ENCODE measurements around the gene PADI3.

DNA sequence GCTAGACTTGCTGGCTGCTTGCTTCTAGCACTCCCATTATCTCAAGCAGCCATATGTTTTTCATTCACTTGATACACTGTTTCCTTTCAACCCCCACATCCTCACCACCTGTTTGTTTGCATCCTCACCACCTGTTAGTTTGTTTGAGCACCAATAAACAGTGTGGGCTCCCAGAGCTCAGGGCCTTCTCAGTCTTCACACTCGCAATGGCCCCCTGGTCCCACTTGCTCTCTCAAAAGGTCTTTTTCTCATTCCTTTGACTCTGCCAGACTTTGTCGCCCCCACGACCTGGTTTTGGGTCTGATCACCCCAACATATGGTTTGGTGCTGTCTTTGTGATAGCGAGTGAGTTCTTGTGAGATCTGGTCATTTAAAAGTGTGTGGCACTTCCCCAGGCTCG, 52.9 kb downstream of the PADI3 start:
- TF ChIP-seq, protein P1, sequence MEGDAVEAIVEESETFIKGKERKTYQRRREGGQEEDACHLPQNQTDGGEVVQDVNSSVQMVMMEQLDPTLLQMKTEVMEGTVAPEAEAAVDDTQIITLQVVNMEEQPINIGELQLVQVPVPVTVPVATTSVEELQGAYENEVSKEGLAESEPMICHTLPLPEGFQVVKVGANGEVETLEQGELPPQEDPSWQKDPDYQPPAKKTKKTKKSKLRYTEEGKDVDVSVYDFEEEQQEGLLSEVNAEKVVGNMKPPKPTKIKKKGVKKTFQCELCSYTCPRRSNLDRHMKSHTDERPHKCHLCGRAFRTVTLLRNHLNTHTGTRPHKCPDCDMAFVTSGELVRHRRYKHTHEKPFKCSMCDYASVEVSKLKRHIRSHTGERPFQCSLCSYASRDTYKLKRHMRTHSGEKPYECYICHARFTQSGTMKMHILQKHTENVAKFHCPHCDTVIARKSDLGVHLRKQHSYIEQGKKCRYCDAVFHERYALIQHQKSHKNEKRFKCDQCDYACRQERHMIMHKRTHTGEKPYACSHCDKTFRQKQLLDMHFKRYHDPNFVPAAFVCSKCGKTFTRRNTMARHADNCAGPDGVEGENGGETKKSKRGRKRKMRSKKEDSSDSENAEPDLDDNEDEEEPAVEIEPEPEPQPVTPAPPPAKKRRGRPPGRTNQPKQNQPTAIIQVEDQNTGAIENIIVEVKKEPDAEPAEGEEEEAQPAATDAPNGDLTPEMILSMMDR (IDR thresholded peaks at IDR 0.05), result no peak
- TF ChIP-seq POLR2AphosphoS5 (IDR thresholded peaks at IDR 0.05), result no peak
